Bronchial epithelial cell (primary cell): ENCODE data around the gene TMA7. TPM values are rescaled to one million over a fixed set of nuclear protein-coding genes. Genes with fewer than 3 reads are reported as not detected.
"Not testable (repeated sequence)": the region's sequence is repeated elsewhere in the genome, so short reads cannot be mapped to it uniquely, and the experiment has no call there.

Source experiments
- DNase-seq: peaks from one replicate; pipeline ENCODE4 v3.0.0-alpha.2; 2010; ENCODE audit warnings: low read depth
- FAIRE-seq: peaks from 2 replicates; lab custom pipeline; 2011; peaks lifted over from hg19 to GRCh38; lab: Jason Lieb, UNC
- H3K27me3 ChIP-seq: 2 replicates; pipeline ENCODE4 v1.5.1; 2011; ENCODE audit warnings: low read length; ENCODE audit not compliant: control insufficient read depth, insufficient read depth
- H3K36me3 ChIP-seq: 2 replicates; pipeline ENCODE4 v1.5.1; 2011; ENCODE audit warnings: low read length; ENCODE audit not compliant: control insufficient read depth, insufficient read depth
- H3K4me3 ChIP-seq: 2 replicates; pipeline ENCODE4 v1.5.1; 2011; ENCODE audit warnings: mild to moderate bottlenecking, low read depth, low read length, control low read depth
- total RNA-seq: library from RNA; depleted of rRNA; stranded (reverse); fragments of >200 nt; gene quantifications from 2 replicates; pipeline ENCODE4 v1.2.1, GENCODE V29; 2014
- TF ChIP-seq, protein P1 (sequence below): IDR thresholded peaks from 2 replicates; pipeline ENCODE4 v1.5.1; 2011; ENCODE audit warnings: mild to moderate bottlenecking, moderate library complexity, low read length, control low read depth, inconsistent platforms; ENCODE audit not compliant: insufficient read depth, severe bottlenecking

The TMA7 gene
- total RNA-seq, 1 donor from 2014 or later = 190 TPM

DNA sequence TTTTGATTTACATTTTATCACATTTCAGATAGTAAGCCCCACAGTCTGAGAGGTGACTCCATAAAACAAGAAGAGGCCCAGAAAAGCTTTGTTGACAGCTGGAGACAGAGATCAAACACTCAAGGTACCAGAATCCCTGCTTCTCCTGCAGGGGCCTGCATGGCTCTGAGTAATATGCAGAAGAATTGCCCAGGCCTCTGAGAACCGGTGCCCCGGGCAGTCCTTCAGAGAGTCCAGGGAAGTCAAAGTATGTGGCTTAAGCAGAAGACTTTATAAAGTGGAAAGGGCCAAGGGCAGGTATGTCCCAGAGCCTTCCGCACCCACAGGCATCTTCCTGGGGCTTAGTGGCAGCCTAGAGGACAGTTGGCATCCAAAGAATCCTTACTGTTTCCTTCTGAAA, 19.3 kb downstream of the TMA7 start:
- no peak for FAIRE-seq
- no peak overlapping the region for H3K4me3 ChIP-seq
- H3K36me3 ChIP-seq = peaks cover 20% of the 10 kb centered on the region
- TF ChIP-seq, protein P1, sequence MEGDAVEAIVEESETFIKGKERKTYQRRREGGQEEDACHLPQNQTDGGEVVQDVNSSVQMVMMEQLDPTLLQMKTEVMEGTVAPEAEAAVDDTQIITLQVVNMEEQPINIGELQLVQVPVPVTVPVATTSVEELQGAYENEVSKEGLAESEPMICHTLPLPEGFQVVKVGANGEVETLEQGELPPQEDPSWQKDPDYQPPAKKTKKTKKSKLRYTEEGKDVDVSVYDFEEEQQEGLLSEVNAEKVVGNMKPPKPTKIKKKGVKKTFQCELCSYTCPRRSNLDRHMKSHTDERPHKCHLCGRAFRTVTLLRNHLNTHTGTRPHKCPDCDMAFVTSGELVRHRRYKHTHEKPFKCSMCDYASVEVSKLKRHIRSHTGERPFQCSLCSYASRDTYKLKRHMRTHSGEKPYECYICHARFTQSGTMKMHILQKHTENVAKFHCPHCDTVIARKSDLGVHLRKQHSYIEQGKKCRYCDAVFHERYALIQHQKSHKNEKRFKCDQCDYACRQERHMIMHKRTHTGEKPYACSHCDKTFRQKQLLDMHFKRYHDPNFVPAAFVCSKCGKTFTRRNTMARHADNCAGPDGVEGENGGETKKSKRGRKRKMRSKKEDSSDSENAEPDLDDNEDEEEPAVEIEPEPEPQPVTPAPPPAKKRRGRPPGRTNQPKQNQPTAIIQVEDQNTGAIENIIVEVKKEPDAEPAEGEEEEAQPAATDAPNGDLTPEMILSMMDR = no peak
- peak; percentile 69 for DNase-seq
- H3K27me3 ChIP-seq = no peaks in the 10 kb centered on the region

- FAIRE-seq = no peak
- Histone ChIP-seq H3K36me3 (peaks cover 23% of the 10 kb centered on the region), H3K27me3 (no peaks in the 10 kb centered on the region), H3K4me3 (no peak overlapping the region)
- no peak for DNase-seq
- TF ChIP-seq, protein P1 = no peak
Observed at GRCh38 chr3:48459773-48460516, 19.9 kb downstream of the TMA7 start.

DNA sequence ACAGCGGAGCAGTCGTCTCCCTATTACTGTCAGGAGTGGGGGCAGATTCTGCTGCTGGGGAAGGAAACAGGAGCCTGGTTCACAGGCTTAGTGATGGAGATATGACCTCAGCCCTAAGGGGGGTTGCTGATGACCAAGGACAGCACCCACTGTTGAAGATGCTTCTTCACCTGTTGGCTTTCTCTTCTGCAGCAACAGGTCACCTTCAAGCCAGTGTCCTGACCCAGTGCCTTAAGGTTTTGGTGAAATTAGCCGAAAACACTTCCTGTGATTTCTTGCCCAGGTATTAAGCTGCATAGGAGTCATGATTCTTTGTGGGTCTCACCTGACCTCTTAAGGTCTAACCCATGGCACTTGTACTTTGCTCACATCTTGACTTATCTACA, 20.5 kb downstream of the TMA7 start:
- Histone ChIP-seq H3K27me3 (no peaks in the 10 kb centered on the region), H3K36me3 (peaks cover 25% of the 10 kb centered on the region), H3K4me3 (no peak overlapping the region)
- DNase-seq (no peak), FAIRE-seq (no peak)
- TF ChIP-seq, protein P1 = no peak

DNA sequence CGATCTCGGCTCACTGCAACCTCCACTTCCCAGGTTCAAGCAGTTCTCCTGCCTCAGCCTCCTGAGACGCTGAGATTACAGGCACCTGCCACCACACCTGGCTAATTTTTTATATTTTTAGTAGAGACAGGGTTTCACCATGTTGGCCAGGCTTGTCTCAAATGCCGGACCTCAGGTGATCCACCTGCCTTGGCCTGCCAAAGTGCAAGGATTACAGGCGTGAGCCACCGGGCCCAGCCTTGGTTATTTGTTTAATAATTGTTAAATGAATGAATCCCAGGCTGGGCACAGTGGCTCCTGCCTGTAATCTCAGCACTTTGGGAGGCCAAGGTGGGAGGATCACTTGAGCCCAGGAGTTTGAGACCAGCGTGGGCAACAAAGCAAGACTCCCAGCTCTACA, 21.7 kb downstream of the TMA7 start:
- FAIRE-seq, DNase-seq, H3K27me3 ChIP-seq, H3K4me3 ChIP-seq: not testable (repeated sequence)
- H3K36me3 ChIP-seq = peaks cover 23% of the 10 kb centered on the region

GRCh38 chr3:48463703-48464102, 23.6 kb downstream of the TMA7 start:
- Histone ChIP-seq H3K36me3 (peaks cover 21% of the 10 kb centered on the region), H3K4me3 (no peak overlapping the region), H3K27me3 (no peaks in the 10 kb centered on the region)
- DNase-seq (no peak), FAIRE-seq (no peak)
- TF ChIP-seq, protein P1 = no peak

- peaks cover 24% of the 10 kb centered on the region for H3K36me3 ChIP-seq
- no peak for DNase-seq
- no peak overlapping the region for H3K4me3 ChIP-seq
Observed at GRCh38 chr3:48464713-48465221, 24.7 kb downstream of the TMA7 start.

More at GRCh38 chr3:48464713-48465221, 24.7 kb downstream of the TMA7 start:
- TF ChIP-seq, protein P1 = no peak
- H3K27me3 ChIP-seq = no peaks in the 10 kb centered on the region
- FAIRE-seq = no peak
